HCT116 (cell line): ENCODE results near the gene DTNBP1. TPM values are rescaled to one million over a fixed set of nuclear protein-coding genes. Genes with fewer than 3 reads are reported as not detected.

Experiments
- ATAC-seq: fragments of 200-7000 bp; cut with Tn5 transposase; 2 replicates; pipeline ENCODE4 v1.9.1; 2020; ENCODE audit warnings: mild to moderate bottlenecking, moderate library complexity
- BruUV-seq: library from RNA; stranded (reverse); fragments of 400-500 nt; replicated peaks from 2 replicates; lab custom pipeline; 2021; lab: Mats Ljungman, UMichigan
- CTCF ChIA-PET: fragments of 300-600 bp; sonication (Branson Sonifier 250); formaldehyde crosslinking; loops from one replicate; lab custom pipeline; 2021; ENCODE audit warnings: antibody characterized with exemption; lab: Charles Lee
- POLR2A ChIA-PET: fragments of 300-600, 350-600 bp; sonication (Branson Sonifier 250); formaldehyde crosslinking; loops from one replicate; lab custom pipeline; 2021; ENCODE audit warnings: antibody characterized with exemption; lab: Charles Lee
- RAD21 ChIA-PET, 2 experiments: fragments of 300-600 bp; sonication (Branson Sonifier 250); formaldehyde crosslinking; loops; one replicate each; lab custom pipeline; 2023; ENCODE audit warnings: low total read pairs in 2 of 2; ENCODE audit not compliant: uncharacterized antibody in 2 of 2, unreplicated experiment in 2 of 2, low non-redundant PET in 1 of 2; lab: Charles Lee
- DNase-seq: peaks from one replicate; pipeline ENCODE4 v3.0.0-alpha.2; 2010; ENCODE audit warnings: low read depth, low spot score
- H2AFZ ChIP-seq: fragments of 200-600 bp; shearing (Covaris generic), sonication (generic); 2 replicates; pipeline ENCODE4 v1.6.1; 2017; ENCODE audit warnings: low read depth, mixed run types, mixed read lengths, antibody characterized with exemption, low read length; ENCODE audit not compliant: poor library complexity, severe bottlenecking
- H3K27ac ChIP-seq: 2 replicates; pipeline ENCODE4 v1.5.1; 2012; ENCODE audit warnings: low read depth, low read length
- H3K27me3 ChIP-seq: fragments of 200-600 bp; sonication (generic); 2 replicates; pipeline ENCODE4 v1.6.1; 2016; ENCODE audit warnings: mixed run types, low read length, mixed read lengths; ENCODE audit not compliant: insufficient read depth
- H3K36me3 ChIP-seq, 2 experiments: fragments of 200-500 bp in 1 of 2; fragments of 200-600 bp in 1 of 2; sonication (Bioruptor generic) in 1 of 2; sonication (generic) in 1 of 2; 2 replicates each; pipeline versions ENCODE4 v1.5.1 to v1.6.1; 2014 to 2016; ENCODE audit warnings: low read length in 2 of 2, inconsistent platforms in 1 of 2, mixed read lengths in 1 of 2, mixed run types in 1 of 2; ENCODE audit not compliant: insufficient read depth in 2 of 2, control insufficient read depth in 1 of 2
- H3K4me1 ChIP-seq, 2 experiments: fragments of 200-600 bp in 1 of 2; sonication (generic) in 1 of 2; 2 replicates each; pipeline versions ENCODE4 v1.5.1 to v1.6.1; 2012 to 2017; ENCODE audit warnings: low read length in 2 of 2, inconsistent platforms in 1 of 2, mild to moderate bottlenecking in 1 of 2, mixed read lengths in 1 of 2, mixed run types in 1 of 2, moderate library complexity in 1 of 2; ENCODE audit not compliant: insufficient read depth in 2 of 2, control insufficient read depth in 1 of 2
- H3K4me2 ChIP-seq: fragments of 200-600 bp; sonication (generic); 2 replicates; pipeline ENCODE4 v1.6.1; 2017; ENCODE audit warnings: mixed run types, low read length, mixed read lengths
- H3K4me3 ChIP-seq, 2 experiments: fragments of 200-600 bp in 1 of 2; sonication (generic) in 1 of 2; replicated peaks in 1 of 2; 2 replicates each; pipeline ENCODE4 v1.5.1; 2011 to 2016; ENCODE audit warnings: low read length in 2 of 2, control low read depth in 1 of 2, low read depth in 1 of 2, mild to moderate bottlenecking in 1 of 2, mixed read lengths in 1 of 2, mixed run types in 1 of 2
- H3K79me2 ChIP-seq: fragments of 200-600 bp; sonication (generic); 2 replicates; pipeline ENCODE4 v1.6.1; 2017; ENCODE audit warnings: mild to moderate bottlenecking, mixed run types, low read length, moderate library complexity, mixed read lengths; ENCODE audit not compliant: insufficient read depth
- H3K9ac ChIP-seq: fragments of 200-600 bp; sonication (generic); 2 replicates; pipeline ENCODE4 v1.6.1; 2016; ENCODE audit warnings: low read length, mixed read lengths
- H3K9me2 ChIP-seq: fragments of 200-600 bp; sonication (generic), shearing (Covaris generic); 2 replicates; pipeline ENCODE4 v1.6.1; 2017; ENCODE audit warnings: mixed run types, mild to moderate bottlenecking, moderate library complexity; ENCODE audit not compliant: insufficient read depth
- H3K9me3 ChIP-seq, 2 experiments: fragments of 200-500 bp in 1 of 2; fragments of 200-600 bp in 1 of 2; sonication (Bioruptor generic) in 1 of 2; sonication (generic) in 1 of 2; 2 replicates each; pipeline ENCODE4 v1.6.1; 2014 to 2017; ENCODE audit warnings: low read length in 2 of 2, mixed read lengths in 2 of 2, inconsistent platforms in 1 of 2, low read depth in 1 of 2, mild to moderate bottlenecking in 1 of 2, mixed run types in 1 of 2, moderate library complexity in 1 of 2; ENCODE audit not compliant: control insufficient read depth in 1 of 2, insufficient read depth in 1 of 2
- H4K20me1 ChIP-seq: fragments of 200-600 bp; sonication (generic), shearing (Covaris generic); 2 replicates; pipeline ENCODE4 v1.6.1; 2017; ENCODE audit warnings: mixed run types, mild to moderate bottlenecking, moderate library complexity; ENCODE audit not compliant: insufficient read depth
- CBX3 ChIP-seq: IDR thresholded peaks from 2 replicates; pipeline ENCODE4 v1.6.1; 2012; ENCODE audit warnings: low read depth
- CEBPB ChIP-seq: IDR thresholded peaks from 2 replicates; pipeline ENCODE4 v1.6.1; 2012; ENCODE audit warnings: low read depth
- CTCF ChIP-seq, 3 experiments: fragments of 200-600 bp in 1 of 3; sonication (generic) in 1 of 3; IDR thresholded peaks in 2 of 3; conservative IDR thresholded peaks in 1 of 3; 2 replicates each; pipeline ENCODE4 v1.5.1; 2012 to 2017; ENCODE audit warnings: low read depth in 2 of 3, low read length in 2 of 3, antibody characterized with exemption in 1 of 3, borderline replicate concordance in 1 of 3, control low read depth in 1 of 3, mild to moderate bottlenecking in 1 of 3, mixed read lengths in 1 of 3, mixed run types in 1 of 3, moderate library complexity in 1 of 3; ENCODE audit not compliant: insufficient read depth in 1 of 3
- EGR1 ChIP-seq: IDR thresholded peaks from 2 replicates; pipeline ENCODE4 v1.6.1; 2012; ENCODE audit warnings: low read depth
- EZH2phosphoT487 ChIP-seq: fragments of 200-600 bp; IDR thresholded peaks from 2 replicates; pipeline ENCODE4 v1.6.1; 2018; ENCODE audit warnings: antibody characterized with exemption, borderline replicate concordance
- FOSL1 ChIP-seq: IDR thresholded peaks from 2 replicates; pipeline ENCODE4 v1.6.1; 2012; ENCODE audit warnings: low read depth
- MAX ChIP-seq: IDR thresholded peaks from 2 replicates; pipeline ENCODE4 v1.6.1; 2012
- POLR2A ChIP-seq: IDR thresholded peaks from 2 replicates; pipeline ENCODE4 v1.7.0; 2011; ENCODE audit warnings: borderline replicate concordance; ENCODE audit not compliant: insufficient read depth, insufficient read length; ENCODE audit errors: extremely low read depth
- POLR2AphosphoS5 ChIP-seq: IDR thresholded peaks from 2 replicates; pipeline ENCODE4 v1.6.1; 2011; ENCODE audit warnings: mild to moderate bottlenecking, low read depth, low read length, moderate library complexity
- RAD21 ChIP-seq: IDR thresholded peaks from 2 replicates; pipeline ENCODE4 v1.6.1; 2012; ENCODE audit warnings: low read depth, mild to moderate bottlenecking
- REST ChIP-seq: IDR thresholded peaks from 2 replicates; pipeline ENCODE4 v1.6.1; 2012; ENCODE audit warnings: low read depth
- SIN3A ChIP-seq: IDR thresholded peaks from 2 replicates; pipeline ENCODE4 v1.6.1; 2012; ENCODE audit warnings: low read depth
- SRF ChIP-seq: IDR thresholded peaks from 2 replicates; pipeline ENCODE4 v1.6.1; 2012; ENCODE audit warnings: low read depth
- TCF7L2 ChIP-seq: IDR thresholded peaks from 2 replicates; pipeline ENCODE4 v1.7.0; 2011; ENCODE audit warnings: borderline replicate concordance, inconsistent platforms; ENCODE audit not compliant: insufficient read depth, insufficient read length; ENCODE audit errors: extremely low read depth
- YY1 ChIP-seq: IDR thresholded peaks from 2 replicates; pipeline ENCODE4 v1.6.1; 2011; ENCODE audit warnings: low read length, low read depth, moderate library complexity, mild to moderate bottlenecking; ENCODE audit not compliant: insufficient replicate concordance; ENCODE audit errors: extremely low read depth
- ZBTB33 ChIP-seq: IDR thresholded peaks from 2 replicates; pipeline ENCODE4 v1.6.1; 2011; ENCODE audit warnings: mild to moderate bottlenecking, low read length, moderate library complexity; ENCODE audit not compliant: insufficient replicate concordance; ENCODE audit errors: extremely low read depth
- ZNF274 ChIP-seq: fragments of 200-500 bp; sonication (Bioruptor generic); IDR thresholded peaks from 2 replicates; pipeline ENCODE4 v1.6.1; 2014; ENCODE audit warnings: mild to moderate bottlenecking, low read depth, low read length, inconsistent platforms
- intact Hi-C: fragments of 100-400 bp; cut with micrococcal nuclease; formaldehyde crosslinking; loops from 2 replicates; pipeline ENCODE4 v1.10.0; 2022
- total RNA-seq: library from RNA; stranded (reverse); gene quantifications from one replicate; pipeline ENCODE4 v1.2.1, GENCODE V29; 2021; ENCODE audit not compliant: unreplicated experiment

The DTNBP1 gene
- total RNA-seq, 1 experiment from 2014 or later, result 16.7 TPM

- no peak overlapping the region for H2AFZ ChIP-seq
- TF ChIP-seq YY1 (no peak), REST (no peak), CTCF (IDR thresholded peaks at IDR 0.05 in 2 of 3, conservative IDR thresholded peaks at IDR 0.05 in 1 of 3; ENCODE audit: borderline replicate concordance in 1 of 3, insufficient read depth in 1 of 3, low read depth in 2 of 3, low read length in 2 of 3) (no peak), EGR1 (no peak), ZNF274 (no peak), MAX (no peak), EZH2phosphoT487 (no peak), CBX3 (no peak), POLR2A (no peak), SRF (no peak), RAD21 (no peak), TCF7L2 (no peak), SIN3A (no peak), FOSL1 (no peak), POLR2AphosphoS5 (no peak), CEBPB (no peak), ZBTB33 (no peak)
- H3K4me1 ChIP-seq, result no peaks in the 10 kb centered on the region
- peaks cover 0 to 6% of the 10 kb centered on the region in 2 experiments; a peak in 2 of 4 replicates for H3K36me3 ChIP-seq
- no peak overlapping the region for H3K4me3 ChIP-seq
- CTCF ChIA-PET, result no interaction called here
- no peaks in the 10 kb centered on the region for H3K9me2 ChIP-seq
- intact Hi-C loops, result no loop called here
- BruUV-seq, result no TSS peak
- POLR2A ChIA-PET, result no interaction called here
- H3K79me2 ChIP-seq, result no peaks in the 10 kb centered on the region
- no peak overlapping the region for H3K27ac ChIP-seq
- no peak overlapping the region for H3K9ac ChIP-seq
- RAD21 ChIA-PET, result no interaction called here
- ATAC-seq, result no peak
- no peaks in the 10 kb centered on the region for H3K9me3 ChIP-seq
- no peak overlapping the region for H3K4me2 ChIP-seq
- no peaks in the 10 kb centered on the region for H3K27me3 ChIP-seq
- H4K20me1 ChIP-seq, result no peaks in the 10 kb centered on the region
- no peak for DNase-seq
These were observed 146.4 kb downstream of the DTNBP1 start for GRCh38 chr6:15516378-15516777.
